Cardiac fibroblast (primary cell): ENCODE results near the gene TARS3.

ENCODE experiments used
- DNase-seq, 2 donors: peaks; one replicate each; pipeline versions ENCODE4 v3.0.0 to v3.0.0-alpha.2; 2010; ENCODE audit warnings: low read depth in 2 of 2
- H3K4me3 ChIP-seq, 2 donors: replicated peaks in 1 of 2; 1 replicate in 1 of 2; 2 replicates in 1 of 2; pipeline ENCODE4 v1.5.1; 2011; ENCODE audit warnings: low read depth in 2 of 2, low read length in 2 of 2, mild to moderate bottlenecking in 2 of 2, moderate library complexity in 1 of 2
- CTCF ChIP-seq: IDR thresholded peaks from one replicate; pipeline ENCODE4 v1.5.1; 2011; ENCODE audit warnings: low read depth, mild to moderate bottlenecking, low read length, inconsistent platforms

The TARS3 gene

GRCh38 chr15:101684384-101684783 is 39.9 kb downstream of the TARS3 start:
- no peak for TF ChIP-seq CTCF
- peak; percentile 69 to 89 for DNase-seq
- no peak overlapping the region for H3K4me3 ChIP-seq

DNA sequence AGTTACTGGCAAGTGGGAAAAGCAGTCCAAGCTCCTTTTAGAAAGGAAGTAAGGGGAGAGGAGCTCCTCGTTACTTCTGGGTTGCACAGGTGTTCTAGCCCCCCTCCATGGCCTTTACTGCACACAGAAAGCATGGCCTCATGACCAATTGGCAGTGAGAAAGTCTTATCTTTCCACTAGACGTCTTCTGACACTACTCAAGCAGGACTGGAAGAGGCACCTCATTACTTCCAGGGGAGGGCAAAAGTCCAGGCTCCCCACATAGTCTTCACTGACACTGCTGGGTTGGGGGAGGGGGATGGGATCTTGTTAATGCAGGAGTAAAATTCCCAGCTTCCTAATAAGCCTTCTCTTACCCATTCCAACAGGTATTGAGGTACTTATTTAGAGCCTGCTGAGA is 44.5 kb downstream of the TARS3 start:
- no peak for DNase-seq
- no peak for TF ChIP-seq CTCF
- H3K4me3 ChIP-seq: no peak overlapping the region

DNA sequence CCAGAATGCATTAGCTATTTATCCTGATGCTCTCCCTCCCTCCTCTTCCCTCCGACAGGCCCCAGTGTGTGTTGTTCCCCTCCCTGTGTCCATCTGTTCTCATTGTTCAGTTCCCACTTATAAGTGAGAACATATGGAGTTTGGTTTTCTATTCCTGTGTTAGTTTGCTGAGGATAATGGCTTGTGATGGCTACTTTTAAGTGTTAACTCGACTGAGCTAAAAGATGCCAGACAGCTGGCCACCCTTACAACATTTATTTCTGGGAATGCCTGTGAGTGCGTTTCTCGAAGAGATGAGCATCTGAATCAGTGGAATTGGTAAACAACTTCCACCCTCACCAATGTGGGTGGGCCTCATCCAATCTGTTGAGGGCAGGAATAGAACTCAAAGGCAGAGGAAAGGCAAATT is 47.3 kb downstream of the TARS3 start:
- H3K4me3 ChIP-seq: no peak overlapping the region
- no peak for TF ChIP-seq CTCF
- no peak for DNase-seq

DNA sequence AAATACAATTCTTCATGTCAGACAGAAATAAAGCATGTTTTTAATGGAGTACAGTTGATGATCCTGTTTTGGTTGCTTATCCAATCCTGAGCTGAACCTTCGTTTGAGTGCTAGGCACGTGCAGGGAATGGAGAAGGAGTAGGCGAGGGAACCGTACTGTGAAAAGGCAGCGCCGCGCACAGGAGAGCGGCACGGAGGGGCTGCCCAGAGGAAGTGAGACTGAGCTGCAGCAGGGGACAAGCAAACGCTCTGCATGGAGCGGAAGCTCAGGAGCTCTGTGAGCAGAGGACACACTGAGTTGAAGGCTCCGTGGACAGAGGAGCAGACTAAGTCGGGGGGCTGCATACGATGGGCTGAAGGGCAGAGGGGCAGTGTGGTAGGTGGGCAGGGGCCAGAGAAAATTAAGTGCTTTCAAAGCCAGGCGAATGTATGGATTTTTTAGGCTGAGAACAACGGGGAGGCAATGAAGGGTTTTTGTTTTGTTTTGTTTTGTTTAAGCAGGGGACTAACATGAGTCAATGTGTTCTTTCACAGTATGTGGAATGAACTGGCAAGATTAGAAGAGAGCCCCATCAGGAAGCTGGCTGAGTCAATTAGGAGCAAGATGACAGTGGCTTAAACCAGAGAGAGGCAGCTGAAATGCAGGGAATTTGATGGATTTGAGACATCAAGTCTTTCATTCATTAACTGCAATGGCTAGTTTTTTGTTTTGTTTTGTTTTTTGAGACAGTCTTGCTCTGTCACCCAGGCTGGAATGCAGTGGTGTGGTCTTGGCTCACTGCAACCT is 48.3 kb downstream of the TARS3 start:
- no peak for TF ChIP-seq CTCF
- peak overlapping the region in 1 of 2 donors; percentile 2 for H3K4me3 ChIP-seq
- DNase-seq: peak; percentile 68 to 87

DNA sequence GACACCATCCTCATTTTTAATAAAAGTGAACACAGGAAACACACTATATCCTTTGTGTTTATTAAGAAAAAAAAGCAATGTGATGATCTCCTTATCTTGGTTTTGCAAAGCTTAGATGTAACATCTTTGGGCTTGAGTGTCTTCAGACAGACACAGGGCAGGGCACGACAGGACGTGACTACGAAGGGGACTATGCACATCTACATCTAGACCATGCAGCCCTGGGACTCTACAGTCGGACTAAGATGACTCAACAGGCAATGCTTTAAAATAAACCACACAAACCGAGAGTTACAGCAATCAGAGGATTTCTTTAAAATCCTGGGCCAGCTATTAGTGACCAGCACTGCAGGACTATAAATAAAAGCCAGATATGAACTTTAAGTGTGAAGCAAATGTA is 49.3 kb downstream of the TARS3 start:
- TF ChIP-seq CTCF: no peak

GRCh38 chr15:101672298-101672697 is 52.0 kb downstream of the TARS3 start:
- H3K4me3 ChIP-seq: no peak overlapping the region
- DNase-seq: peak in 1 of 2 donors; percentile 36
- no peak for TF ChIP-seq CTCF

More for the DNA sequence above, 49.3 kb downstream of the TARS3 start:
- peak; percentile 49 to 91 for DNase-seq
- no peak overlapping the region for H3K4me3 ChIP-seq
